ENCODE data around the gene RIOX2.

DNA sequence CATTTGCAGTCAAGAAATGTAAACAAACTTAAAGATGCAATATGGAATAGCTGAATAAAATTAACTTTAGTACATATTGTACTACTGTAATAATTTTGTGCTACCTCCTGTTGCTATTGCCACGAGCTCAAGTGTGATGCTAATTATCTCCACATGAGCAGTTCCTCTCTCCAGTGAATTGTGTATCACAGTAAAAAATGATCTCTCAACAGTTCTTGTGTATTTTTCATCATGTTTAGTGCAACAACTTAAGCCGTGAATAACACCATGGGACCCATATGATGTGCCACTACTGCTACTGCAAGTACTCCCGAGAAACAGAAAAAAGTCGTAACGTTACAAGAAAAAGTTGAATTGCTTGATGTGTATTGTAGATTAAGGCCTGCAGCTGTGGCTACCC lies 12.4 kb downstream of the RIOX2 start:
- TF ChIP-seq MXI1 (conservative IDR thresholded peaks at IDR 0.05; ENCODE audit: poor library complexity, severe bottlenecking), result no peak
- no peak for TF ChIP-seq EZH2 (IDR thresholded peaks at IDR 0.05; ENCODE audit: borderline replicate concordance, insufficient read depth, low read length, poor library complexity, severe bottlenecking)

All from neural cell (in vitro differentiated cells).